Suppressor macrophage treated with lipopolysaccharide for 4 hours (primary cell): ENCODE results near the gene PSG6.
"Not testable (repeated sequence)": the region's sequence is repeated elsewhere in the genome, so short reads cannot be mapped to it uniquely, and the experiment has no call there.

ENCODE experiments used
- DNase-seq: peaks from one replicate; pipeline ENCODE4 v3.0.0-alpha.2; 2020

PSG6 gene

DNA sequence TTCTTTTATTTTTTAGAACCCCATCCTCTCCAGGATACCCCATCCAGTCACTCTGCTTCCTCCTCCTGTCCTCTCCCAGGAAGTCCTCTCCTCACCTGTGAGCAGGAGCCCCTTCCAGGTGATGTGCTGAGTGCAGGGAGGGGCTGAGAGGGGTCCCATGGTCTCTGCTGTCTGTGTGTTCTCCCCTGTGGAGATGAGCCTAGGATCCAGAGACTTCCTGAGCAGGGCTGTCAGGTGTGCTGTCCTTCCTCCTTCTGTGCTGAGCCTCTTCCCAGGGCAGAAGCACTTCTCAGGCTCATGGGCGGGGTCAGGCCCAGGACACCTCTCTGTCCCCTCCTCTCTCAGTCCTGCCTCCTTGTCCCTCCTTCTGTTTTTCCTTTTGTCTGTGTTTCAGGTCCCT, at the start of gene PSG6:
Gene PSG6 (minus strand): TSS at position 261 of the 400 bp plus-strand sequence. CDS start 102 bp downstream, at position 159.
- DNase-seq = not testable (repeated sequence)

DNA sequence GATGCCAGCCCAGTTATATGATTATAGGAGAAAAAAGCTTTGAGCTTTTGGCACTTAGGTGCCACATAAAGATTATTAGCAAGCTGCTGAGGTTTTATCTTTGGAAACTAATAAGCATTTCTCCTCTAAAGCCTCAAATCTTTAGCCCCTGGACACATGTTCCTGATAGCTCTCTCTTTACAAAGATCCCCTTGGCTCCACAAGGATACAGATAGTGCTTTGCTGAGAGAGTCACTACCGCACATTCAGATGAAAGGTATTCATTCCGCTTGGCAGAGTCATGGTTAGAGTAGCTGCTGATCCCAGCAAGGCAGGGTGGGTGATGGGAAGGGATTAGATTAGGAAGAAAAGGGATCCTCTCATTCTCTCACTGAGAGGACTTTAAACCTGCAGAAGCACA, 47.5 kb upstream of the PSG6 start:
- no peak for DNase-seq

DNA sequence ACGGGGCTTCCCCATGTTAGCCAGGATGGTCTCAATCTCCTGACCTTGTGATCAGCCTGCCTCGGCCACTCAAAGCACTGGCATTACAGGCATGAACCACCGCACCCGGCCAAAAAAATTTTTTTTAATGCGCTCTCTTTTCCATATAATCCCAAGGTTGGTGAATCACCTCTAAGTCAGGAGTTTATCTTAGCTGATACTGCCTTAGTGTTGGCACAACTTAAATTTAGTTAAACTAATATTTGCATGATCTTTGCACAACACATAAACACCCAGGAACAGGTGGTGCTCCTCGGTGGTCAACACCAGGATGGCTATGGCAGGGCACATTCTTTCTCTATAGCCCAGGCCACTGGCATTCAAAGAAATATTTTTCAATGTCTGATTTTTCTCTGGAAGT, 43.4 kb upstream of the PSG6 start:
- DNase-seq = no peak

DNA sequence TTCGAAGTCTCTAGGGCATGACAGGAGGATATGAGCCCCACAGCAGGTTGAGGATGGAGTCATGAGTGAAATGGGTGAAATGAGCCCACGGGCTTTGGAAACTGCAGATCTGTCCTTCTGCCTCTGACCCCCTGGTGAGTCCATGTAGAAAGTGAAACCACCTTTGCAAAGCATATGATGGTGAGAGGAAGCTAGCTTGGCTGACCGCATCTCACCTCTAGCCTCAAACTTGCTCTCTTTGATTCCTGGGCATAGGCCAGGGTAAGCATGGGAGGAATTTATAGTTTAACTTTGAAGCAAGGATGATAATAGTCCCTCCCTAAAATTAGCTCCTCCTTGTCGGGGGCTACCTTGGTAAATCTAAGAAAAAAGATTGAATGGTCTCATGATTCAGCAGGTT, 34.4 kb upstream of the PSG6 start:
- not testable (repeated sequence) for DNase-seq

DNA sequence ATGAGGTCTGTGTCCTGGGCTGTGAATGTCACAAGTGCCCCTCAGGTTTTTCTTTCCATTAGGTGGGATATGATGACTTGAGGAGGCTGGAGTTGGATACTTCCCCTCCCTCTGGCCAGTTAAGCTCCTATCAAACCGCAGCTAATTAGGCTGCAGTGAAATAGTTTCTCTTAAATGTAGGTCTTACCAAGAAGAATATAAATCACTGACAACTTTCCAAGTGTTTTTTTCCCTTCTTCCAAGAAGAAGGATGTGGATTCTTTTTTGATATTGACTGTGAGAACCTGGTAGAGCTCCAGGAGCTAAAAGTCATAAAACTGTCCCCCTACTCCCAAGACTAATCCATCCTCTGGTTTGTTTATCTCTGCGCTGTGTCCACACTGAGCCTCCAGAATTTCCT, 33.8 kb upstream of the PSG6 start:
- not testable (repeated sequence) for DNase-seq

DNA sequence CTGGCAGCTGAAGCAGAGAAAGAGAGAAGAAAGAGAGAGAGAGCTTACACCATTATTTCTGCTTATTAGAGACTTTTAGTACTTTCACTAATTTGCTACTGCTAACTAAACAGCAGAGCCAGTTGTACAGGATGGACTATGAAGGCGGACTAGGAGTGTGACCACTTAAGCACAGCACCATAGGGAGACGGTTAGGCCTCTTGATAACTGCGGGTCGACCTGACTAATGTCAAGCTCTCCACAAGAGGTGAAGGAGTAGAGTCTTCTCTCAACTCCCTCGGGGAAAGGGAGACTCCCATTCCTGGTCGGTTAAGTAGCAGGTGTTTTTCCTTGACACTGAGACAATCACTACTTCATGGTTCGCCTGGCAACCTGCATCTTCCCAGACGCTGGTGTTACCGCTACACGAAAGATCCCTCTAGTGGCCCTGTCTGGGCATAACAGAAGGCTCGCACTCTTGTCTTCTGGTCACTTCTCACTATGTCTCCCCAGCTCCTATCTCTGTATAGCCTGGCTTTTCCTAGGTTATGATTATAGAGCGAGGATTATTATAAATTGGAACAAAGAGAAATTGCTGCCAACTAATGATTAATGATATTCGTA, 24.6 kb upstream of the PSG6 start:
- no peak for DNase-seq

DNA sequence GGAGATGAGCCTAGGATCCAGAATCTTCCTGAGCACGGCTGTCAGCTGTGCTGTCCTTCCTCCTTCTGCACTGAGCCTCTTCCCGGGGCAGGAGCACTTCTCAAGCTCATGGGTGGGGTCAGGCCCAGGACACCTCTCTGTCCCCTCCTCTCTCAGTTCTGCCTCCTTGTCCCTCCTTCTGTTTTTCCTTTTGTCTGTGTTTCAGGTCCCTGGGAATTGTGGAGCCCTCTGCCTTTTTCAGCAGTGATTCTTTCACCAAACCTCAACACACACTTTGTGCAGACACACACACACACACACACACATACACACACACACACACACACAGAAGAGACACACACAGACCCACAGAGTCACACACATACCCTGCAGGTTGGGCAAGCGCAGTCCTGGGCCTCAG, 19.4 kb upstream of the PSG6 start, which contains the start of gene PSG7:
Gene PSG7 (minus strand): TSS at position 101 of the 400 bp plus-strand sequence. CDS start 131 bp downstream, outside the sequence.
- not testable (repeated sequence) for DNase-seq

DNA sequence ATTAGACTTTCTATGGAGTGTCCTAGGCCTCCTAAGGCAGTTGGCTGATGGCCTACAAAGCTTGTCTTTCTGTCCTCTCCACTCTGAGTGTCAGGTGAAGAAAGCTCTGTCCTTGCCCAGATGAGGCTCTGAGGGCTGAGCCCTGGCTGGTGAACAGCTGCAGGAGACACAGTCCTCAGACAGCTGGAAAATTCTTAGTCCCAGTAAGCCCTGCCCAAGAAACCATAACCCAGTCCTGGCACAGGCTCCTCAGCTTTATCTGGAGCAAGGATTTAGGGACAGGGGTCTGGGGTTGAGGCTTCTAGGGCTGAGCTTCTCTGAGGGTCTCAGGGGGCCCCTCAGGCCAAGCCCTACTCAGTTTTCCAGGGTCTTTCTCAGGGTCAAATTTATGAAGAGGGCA, 17.0 kb upstream of the PSG6 start:
- DNase-seq = not testable (repeated sequence)

DNA sequence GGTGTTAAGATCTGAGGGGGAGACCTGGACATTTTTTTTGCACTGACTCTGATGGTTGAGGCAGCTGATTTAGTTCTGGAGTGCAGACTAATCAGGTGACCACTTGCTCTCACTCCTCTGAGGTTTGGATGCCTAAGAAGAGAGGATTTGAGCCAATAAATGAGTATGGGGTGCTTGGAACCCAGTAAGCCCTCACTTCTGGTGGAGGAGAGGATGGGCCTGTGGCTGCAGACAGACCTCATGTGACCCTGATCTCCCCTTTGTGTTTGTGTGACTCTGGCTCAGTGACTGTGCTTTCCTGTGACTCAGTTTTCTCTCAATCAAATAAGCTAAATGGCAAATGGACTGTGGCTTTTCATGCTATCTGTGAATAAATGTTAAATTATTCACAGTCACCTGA, 16.5 kb upstream of the PSG6 start:
- DNase-seq = not testable (repeated sequence)

DNA sequence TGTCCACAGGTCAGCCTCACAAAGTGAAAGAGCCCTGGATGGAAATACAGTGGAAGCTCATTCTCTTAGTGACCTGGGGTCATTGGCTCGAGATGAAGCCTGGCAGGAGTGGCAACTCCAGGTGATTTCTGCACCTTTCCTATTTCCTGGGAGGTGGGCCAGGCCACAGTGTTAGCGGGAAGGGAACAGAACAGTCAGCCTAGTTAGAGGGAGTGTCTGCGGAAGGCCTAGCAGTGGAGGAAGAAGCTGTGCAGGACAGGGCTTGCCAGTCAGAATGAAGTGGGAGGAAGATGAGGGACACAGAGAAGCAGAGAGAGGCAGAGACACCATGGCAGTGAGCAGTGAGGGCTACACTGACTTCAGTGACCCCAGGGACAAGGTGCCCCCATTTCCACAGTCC, 15.7 kb upstream of the PSG6 start:
- DNase-seq = not testable (repeated sequence)

DNA sequence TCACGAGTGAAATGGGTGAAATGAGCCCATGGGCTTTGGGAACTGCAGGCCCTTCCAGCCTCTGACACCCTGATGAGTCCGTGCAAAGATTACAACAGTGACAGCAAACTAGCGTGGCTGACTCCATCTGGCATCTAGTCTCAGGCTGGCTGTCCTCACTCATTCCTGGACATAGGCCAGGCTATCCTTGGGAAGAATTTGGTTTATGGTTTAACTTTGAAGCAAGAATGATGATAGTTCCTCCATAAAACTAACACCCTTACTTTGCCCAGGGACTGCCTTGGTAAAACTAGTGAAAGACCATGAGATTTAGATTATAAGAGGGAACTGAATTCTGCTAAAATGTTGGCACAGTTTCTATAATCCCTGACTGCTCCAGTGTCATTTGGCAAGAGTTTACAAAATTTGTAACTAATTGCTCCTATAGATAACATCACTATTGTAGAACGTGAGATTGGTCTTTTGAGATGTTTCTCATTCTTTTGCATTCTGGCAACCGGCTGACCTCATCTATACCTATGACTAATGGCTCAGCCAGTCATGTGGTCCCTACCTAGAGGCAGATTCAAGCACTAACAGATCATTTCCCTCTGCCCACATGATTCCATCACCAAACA, 14.9 kb upstream of the PSG6 start:
- peak; percentile 0 for DNase-seq

DNA sequence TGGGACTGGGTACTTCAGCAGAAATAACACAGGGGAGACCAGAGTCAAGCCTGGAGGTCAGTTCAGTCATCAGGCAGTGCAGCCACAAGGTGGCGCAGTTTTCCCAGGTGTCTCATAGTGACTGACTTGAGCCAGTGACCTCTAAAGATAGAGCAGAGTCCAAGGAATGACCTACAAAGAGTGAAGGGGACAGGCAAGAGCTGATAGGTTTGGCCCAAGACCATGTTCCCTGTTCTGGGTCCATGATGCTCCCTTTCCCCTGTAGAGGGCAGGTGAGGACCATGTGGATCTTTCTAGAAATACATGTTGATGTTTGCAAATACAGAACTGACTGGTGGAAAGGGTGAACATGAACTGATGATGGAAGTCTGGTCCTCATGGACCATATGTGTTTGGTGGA, 12.5 kb upstream of the PSG6 start:
- DNase-seq = peak; percentile 18

DNA sequence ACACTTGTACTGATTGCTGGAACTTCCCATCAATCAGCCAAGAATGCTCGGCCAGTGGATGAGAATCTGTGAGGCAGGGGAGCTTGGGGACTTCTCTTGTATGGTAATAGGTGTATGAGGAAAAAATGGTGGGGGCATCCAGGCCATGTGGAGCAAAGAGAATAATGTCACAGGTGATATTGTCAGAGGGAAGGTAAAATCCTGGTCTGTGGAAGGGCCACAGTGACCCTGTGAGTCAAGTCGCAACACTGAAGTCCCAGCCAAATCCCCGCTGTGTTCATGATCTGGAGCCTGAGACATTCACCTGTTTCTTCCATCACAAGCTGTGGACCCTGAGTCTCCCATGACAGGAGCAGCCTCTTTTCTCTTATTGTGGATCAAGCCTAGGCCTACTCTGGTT, 11.2 kb upstream of the PSG6 start:
- no peak for DNase-seq

DNA sequence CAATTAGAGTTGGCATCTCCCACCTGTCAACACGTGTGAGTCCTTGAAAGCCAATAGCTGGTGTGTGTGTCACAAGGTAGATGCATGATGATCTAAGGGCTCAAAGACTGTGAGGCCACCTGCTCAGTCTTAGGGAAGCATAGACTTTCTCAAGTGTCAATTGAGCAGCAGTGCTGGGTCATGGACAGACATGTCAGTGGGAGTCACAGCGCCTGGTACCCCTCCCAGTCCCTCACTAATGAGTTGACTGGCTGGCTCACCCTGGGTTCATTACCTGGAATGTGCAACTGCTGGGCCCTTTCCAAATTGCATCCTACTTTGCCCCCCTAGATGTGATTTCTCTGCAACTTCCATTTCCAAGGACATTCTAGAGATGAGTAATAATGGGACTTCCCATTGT, 9.1 kb upstream of the PSG6 start:
- DNase-seq = no peak

DNA sequence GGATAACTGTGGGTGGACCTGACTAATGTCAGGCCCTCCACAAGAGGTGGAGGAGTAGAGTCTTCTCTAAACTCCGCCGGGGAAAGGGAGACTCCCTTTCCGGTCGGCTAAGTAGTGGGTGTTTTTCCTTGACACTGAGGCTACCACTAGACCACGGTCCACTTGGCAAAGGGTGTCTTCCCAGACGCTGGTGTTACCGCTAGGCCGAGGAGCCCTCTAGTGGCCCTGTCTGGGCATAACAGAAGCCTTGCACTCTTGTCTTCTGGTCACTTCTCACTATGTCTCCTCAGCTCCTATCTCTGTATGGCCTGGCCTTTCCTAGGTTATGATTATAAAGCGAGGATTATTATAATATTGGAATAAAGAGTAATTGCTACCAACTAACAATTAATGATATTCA, 5.4 kb upstream of the PSG6 start:
- DNase-seq = peak; percentile 43

DNA sequence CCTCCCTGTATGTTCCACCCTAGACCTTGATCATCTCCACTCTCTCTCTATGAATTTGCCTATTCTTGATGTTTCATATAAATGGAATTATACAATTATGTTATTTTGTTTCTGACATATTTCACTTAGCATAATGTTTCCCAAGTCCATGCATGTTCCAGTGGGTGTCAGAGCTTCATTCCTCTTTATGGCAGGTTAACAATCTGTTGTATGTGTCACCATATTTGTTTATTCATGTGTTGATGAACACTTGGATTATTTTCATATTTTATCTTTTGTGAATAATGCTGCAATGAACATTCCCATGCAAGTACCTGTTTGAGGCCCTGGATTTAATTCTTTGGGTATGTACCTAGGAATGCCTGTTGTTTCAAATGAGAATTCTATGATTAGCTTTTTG, 3.3 kb upstream of the PSG6 start:
- not testable (repeated sequence) for DNase-seq

DNA sequence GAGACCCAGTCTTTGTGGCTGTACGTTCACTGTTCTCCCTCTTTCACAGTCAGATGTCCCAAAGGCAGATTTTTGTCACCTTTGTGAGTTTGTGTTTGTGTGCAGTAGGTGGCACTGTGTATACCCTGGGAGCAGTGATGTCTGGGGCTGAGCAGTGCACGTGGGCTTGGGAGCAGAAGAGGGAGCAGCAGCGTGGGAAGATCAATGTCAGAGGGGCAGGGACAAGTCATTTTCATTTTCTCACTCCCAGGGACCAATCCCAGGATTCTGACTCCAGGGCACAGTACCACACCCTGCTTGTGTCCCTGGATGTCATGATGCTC, 2.0 kb upstream of the PSG6 start:
- DNase-seq = no peak

DNA sequence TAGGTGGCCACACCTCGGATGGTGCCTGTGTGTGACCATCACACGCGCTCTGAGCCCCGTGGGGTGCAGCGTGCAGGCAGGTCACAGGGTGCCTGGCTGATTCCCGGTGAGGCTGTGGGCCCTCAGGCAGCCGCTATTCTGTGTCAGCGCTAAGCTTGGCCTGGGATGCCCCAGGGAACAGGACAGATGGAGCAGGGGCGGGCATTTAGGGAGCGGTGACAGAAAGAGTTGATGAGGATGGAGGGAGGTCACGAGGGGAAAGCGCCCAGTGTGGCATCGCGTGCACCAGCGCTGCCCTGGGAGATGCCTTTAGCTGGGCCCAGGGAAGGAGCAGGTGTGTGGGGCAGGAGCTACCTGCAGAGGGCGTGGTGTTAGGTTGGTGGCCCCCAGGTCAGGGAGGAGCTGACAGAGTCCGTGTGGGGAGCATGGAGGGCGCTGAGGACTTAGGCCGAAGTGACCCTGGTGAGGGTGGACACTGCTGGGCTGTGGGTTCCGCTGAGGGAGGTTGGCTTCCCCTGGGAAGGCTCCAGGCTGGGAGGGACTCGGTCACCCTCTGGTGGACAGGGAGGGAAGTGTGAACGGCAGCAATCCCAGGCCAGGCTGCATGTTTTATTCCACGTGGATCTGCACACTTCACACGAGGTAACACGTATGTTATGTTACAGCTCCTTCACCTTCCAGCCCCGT, 1.5 kb upstream of the PSG6 start:
- not testable (repeated sequence) for DNase-seq

DNA sequence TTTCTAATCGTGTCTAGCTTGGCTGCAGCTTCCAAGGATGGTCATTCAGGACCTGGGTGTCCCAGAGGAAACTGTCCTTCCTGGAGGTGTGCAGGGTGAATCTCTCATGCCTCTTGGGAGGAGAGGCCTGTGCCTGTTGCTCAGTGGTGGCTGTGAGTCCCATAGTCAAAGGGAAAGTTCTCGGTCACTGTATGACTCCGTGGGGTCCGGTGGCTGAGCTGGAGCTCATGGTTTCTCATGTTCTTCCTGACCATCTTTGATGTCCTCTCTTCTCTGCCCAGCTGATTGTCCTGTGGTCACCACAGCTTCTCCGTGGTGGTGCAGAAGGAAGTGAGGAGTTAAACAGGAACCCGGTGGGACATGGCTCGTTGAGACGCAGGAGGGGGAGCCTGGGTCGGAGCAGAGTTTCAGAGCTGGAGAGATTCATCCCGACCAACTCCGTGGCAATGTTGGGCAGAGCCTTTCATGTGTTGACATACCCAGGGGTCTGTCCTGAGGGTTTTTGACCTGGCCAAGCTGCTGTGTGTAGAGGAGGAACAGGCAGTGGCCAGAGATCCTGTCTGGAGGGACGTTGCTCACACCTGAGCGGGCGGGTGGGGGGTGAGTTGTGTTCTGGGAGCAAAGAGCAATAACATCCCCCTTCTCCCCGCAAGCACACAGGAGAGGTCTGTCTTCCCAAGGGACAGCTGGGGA, 829 bp upstream of the PSG6 start:
- not testable (repeated sequence) for DNase-seq

DNA sequence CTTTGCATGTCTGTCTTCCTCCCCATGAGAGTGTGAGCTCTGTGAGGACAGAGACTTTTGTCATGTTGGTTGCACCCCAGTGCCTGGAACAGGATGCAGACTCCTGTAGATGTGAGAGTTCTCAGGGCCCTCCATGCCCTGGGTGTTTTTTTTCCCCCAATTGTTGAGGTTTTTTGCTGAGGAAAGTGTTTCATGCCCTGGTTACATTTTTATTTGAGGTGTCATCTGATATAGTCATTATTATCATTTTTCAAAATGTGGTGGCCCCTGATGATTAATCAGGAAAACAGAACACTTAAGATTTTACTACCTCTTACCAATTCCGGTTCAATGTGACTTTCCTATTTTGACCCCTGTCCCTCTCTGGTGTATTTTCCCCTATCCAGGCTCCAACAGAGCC, 763 bp downstream of the PSG6 start:
- not testable (repeated sequence) for DNase-seq

DNA sequence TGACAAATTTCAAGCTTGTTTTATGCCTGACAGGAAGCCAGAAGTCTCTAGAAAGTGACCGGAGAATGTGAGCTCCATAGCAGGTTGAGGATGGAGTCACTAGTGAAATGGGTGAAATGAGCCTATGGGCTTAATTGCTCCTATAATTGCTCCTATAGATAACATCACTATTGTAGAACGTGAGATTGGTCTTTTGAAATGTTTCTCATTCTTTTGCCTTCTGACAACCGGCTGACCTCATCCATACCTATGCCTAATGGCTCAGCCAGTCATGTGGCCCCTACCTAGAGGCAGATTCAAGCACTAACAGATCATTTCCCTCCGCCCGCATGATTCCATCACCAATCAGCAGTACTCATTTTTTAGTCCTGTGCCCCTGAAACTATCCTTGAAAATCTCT, 4.2 kb downstream of the PSG6 start:
- not testable (repeated sequence) for DNase-seq

DNA sequence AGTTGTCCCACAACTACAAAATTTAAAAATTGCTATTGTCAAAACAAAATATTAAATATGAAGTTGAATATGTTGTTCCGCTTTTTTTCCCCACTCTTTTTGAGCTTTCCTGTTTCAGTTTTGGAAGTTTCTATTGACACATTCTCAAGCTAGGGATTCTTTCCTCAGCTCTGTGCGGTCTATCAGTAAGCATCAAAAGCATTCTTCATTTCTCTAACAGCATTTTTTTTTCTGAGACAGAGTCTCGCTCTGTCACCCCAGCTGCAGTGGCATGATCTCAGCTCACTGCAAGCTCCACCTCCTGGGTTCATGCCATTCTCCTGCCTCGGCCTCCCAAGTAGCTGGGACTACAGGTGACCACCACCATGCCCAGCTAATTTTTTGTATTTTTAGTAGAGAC, 4.8 kb downstream of the PSG6 start:
- DNase-seq = not testable (repeated sequence)

DNA sequence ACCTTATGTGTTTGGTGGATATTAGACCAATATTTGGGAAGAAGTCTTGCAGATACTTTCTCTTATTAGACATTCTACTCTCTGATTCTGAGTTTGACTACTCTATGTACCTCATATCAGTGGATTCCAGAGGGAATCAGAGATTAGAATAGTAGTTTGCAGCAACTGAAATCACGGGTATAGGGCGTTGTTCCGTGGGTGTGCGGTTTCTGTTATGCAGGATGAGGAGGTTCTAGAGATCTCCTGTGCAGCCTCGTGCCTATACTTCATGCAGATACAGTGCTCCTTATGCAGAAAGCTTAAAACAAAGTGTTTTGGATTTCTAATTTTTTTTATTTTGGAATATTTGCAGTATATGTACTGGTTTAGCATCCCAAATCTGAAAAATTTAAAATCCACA, 6.0 kb downstream of the PSG6 start:
- not testable (repeated sequence) for DNase-seq

DNA sequence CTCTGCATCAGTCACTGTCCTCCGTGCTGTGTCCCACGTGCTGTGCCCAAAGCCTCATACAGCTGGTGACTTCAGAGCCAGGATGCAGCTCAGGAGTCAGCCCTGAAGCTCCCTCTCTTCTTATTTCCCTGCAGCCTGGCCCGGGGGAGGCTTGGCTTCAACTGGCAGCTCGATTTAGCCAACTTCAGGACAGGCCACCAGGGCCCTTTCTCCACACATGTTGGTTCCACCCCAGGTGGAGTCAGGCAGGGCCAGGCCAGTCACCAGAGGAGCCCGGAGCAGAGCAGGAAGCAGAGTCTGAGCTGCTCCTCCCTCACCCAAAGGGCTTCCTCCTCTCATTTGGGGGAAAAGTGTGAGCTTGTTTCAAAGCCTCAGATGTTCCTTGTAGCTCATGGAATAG, 11.5 kb downstream of the PSG6 start:
- DNase-seq = not testable (repeated sequence)
